IMR-90 (cell line): ENCODE measurements around the gene ARHGAP24. TPM values are rescaled to one million over a fixed set of nuclear protein-coding genes. Genes with fewer than 3 reads are reported as not detected.

Source experiments
- ATAC-seq: fragments of 200-7000 bp; cut with Tn5 transposase; 2 replicates; pipeline ENCODE4 v1.9.1; 2020; ENCODE audit warnings: low read depth, mild to moderate bottlenecking, moderate library complexity
- BruUV-seq: library from RNA; stranded (reverse); fragments of 400-500 nt; replicated peaks from 2 replicates; lab custom pipeline; 2021; lab: Mats Ljungman, UMichigan
- CTCF ChIA-PET: fragments of 300-600 bp; formaldehyde crosslinking; extraction: SDS; loops from one replicate; lab custom pipeline; 2021; ENCODE audit warnings: antibody characterized with exemption; lab: Yijun Ruan, JAX
- POLR2A ChIA-PET: fragments of 300-600 bp; sonication (Branson Sonifier 250); formaldehyde crosslinking; loops from one replicate; lab custom pipeline; 2022; ENCODE audit warnings: antibody characterized with exemption; ENCODE audit not compliant: unreplicated experiment; lab: Charles Lee
- DNase-seq: peaks from one replicate; pipeline ENCODE4 v3.0.0; 2013
- H2AFZ ChIP-seq: replicated peaks from 2 replicates; pipeline ENCODE3; 2013; ENCODE audit warnings: low read length, mild to moderate bottlenecking; ENCODE audit not compliant: poor library complexity
- H2AK5ac ChIP-seq: 2 replicates; pipeline ENCODE4 v1.6.1; 2013; ENCODE audit warnings: low read depth, low read length, inconsistent platforms
- H2AK9ac ChIP-seq: replicated peaks from 2 replicates; pipeline ENCODE3; 2013; ENCODE audit warnings: mild to moderate bottlenecking, low read depth, low read length, moderate library complexity; ENCODE audit not compliant: poor library complexity
- H2BK120ac ChIP-seq: 2 replicates; pipeline ENCODE4 v1.6.1; 2013; ENCODE audit warnings: low read depth, low read length, inconsistent platforms
- H2BK15ac ChIP-seq: 3 replicates; pipeline ENCODE4 v1.6.1; 2013; ENCODE audit warnings: low read depth, low read length, inconsistent platforms
- H2BK20ac ChIP-seq: 2 replicates; pipeline ENCODE4 v1.6.1; 2013; ENCODE audit warnings: low read depth, mild to moderate bottlenecking, inconsistent platforms, low read length, moderate library complexity
- H2BK5ac ChIP-seq: 2 replicates; pipeline ENCODE4 v1.6.1; 2013; ENCODE audit warnings: mild to moderate bottlenecking, low read depth, low read length, inconsistent platforms; ENCODE audit not compliant: poor library complexity, severe bottlenecking
- H3K14ac ChIP-seq: replicated peaks from 2 replicates; pipeline ENCODE4 v1.6.1; 2013; ENCODE audit warnings: low read depth, low read length, inconsistent platforms
- H3K18ac ChIP-seq: 2 replicates; pipeline ENCODE4 v1.6.1; 2013; ENCODE audit warnings: low read depth, low read length, control low read depth
- H3K23ac ChIP-seq: 2 replicates; pipeline ENCODE4 v1.6.1; 2013; ENCODE audit warnings: low read depth, low read length, inconsistent platforms
- H3K27ac ChIP-seq: 2 replicates; pipeline ENCODE4 v1.5.1; 2013; ENCODE audit warnings: mild to moderate bottlenecking, control low read depth, low read length; ENCODE audit not compliant: insufficient read depth
- H3K27me3 ChIP-seq: 2 replicates; pipeline ENCODE4 v1.6.1; 2013; ENCODE audit warnings: low read length; ENCODE audit not compliant: control insufficient read depth, insufficient read depth
- H3K36me3 ChIP-seq: 2 replicates; pipeline ENCODE4 v1.6.1; 2013; ENCODE audit warnings: low read length, mixed read lengths; ENCODE audit not compliant: control insufficient read depth, insufficient read depth
- H3K4ac ChIP-seq: 2 replicates; pipeline ENCODE4 v1.6.1; 2013; ENCODE audit warnings: low read depth, low read length, inconsistent platforms
- H3K4me1 ChIP-seq: 2 replicates; pipeline ENCODE4 v1.6.1; 2013; ENCODE audit warnings: low read length, mixed read lengths; ENCODE audit not compliant: control insufficient read depth, insufficient read depth
- H3K4me2 ChIP-seq: 2 replicates; pipeline ENCODE4 v1.6.1; 2013; ENCODE audit warnings: low read depth, mild to moderate bottlenecking, control low read depth, low read length, moderate library complexity
- H3K4me3 ChIP-seq: 2 replicates; pipeline ENCODE4 v1.5.1; 2013; ENCODE audit warnings: low read depth, mild to moderate bottlenecking, control low read depth, low read length, moderate library complexity; ENCODE audit not compliant: insufficient read depth
- H3K56ac ChIP-seq: 2 replicates; pipeline ENCODE4 v1.6.1; 2013; ENCODE audit warnings: low read length, inconsistent platforms; ENCODE audit not compliant: insufficient read depth; ENCODE audit errors: extremely low read depth
- H3K79me1 ChIP-seq, 2 experiments: 2 replicates each; pipeline ENCODE4 v1.6.1; 2013; ENCODE audit warnings: low read length in 2 of 2, inconsistent platforms in 1 of 2, low read depth in 1 of 2
- H3K9ac ChIP-seq: 2 replicates; pipeline ENCODE4 v1.6.1; 2013; ENCODE audit warnings: low read depth, low read length, control low read depth
- H3K9me1 ChIP-seq: 2 replicates; pipeline ENCODE4 v1.6.1; 2013; ENCODE audit warnings: low read length, inconsistent platforms; ENCODE audit not compliant: insufficient read depth
- H3K9me3 ChIP-seq: 2 replicates; pipeline ENCODE4 v1.6.1; 2013; ENCODE audit warnings: low read length; ENCODE audit not compliant: control insufficient read depth, insufficient read depth
- H4K20me1 ChIP-seq: 2 replicates; pipeline ENCODE4 v1.6.1; 2013; ENCODE audit warnings: low read length, inconsistent platforms; ENCODE audit not compliant: insufficient read depth
- H4K5ac ChIP-seq: 2 replicates; pipeline ENCODE4 v1.6.1; 2013; ENCODE audit warnings: mild to moderate bottlenecking, low read depth, low read length, control low read depth
- H4K8ac ChIP-seq, 2 experiments: 2 replicates each; pipeline ENCODE4 v1.6.1; 2013; ENCODE audit warnings: low read depth in 2 of 2, low read length in 2 of 2, control low read depth in 1 of 2, inconsistent platforms in 1 of 2
- H4K91ac ChIP-seq: 2 replicates; pipeline ENCODE4 v1.6.1; 2013; ENCODE audit warnings: low read depth, low read length, inconsistent platforms; ENCODE audit not compliant: insufficient read depth
- BHLHE40 ChIP-seq: fragments of 150-350 bp; IDR thresholded peaks from 2 replicates; pipeline ENCODE4 v1.6.1; 2016; ENCODE audit warnings: mild to moderate bottlenecking, low read depth, low read length
- CEBPB ChIP-seq: IDR thresholded peaks from 2 replicates; pipeline ENCODE4 v1.6.1; 2012; ENCODE audit warnings: low read depth, low read length, improper control_type of control experiment
- CHD1 ChIP-seq: IDR thresholded peaks from 2 replicates; pipeline ENCODE4 v1.6.1; 2012; ENCODE audit warnings: low read depth, low read length, improper control_type of control experiment
- FOS ChIP-seq: fragments of 150-350 bp; IDR thresholded peaks from 2 replicates; pipeline ENCODE4 v1.6.1; 2016; ENCODE audit warnings: low read depth, low read length
- MAFK ChIP-seq: IDR thresholded peaks from 2 replicates; pipeline ENCODE4 v1.6.1; 2012; ENCODE audit warnings: low read depth, low read length, improper control_type of control experiment
- MAZ ChIP-seq: IDR thresholded peaks from 2 replicates; pipeline ENCODE4 v1.6.1; 2012; ENCODE audit warnings: low read depth, mild to moderate bottlenecking, low read length, improper control_type of control experiment, moderate library complexity, borderline replicate concordance
- MXI1 ChIP-seq: IDR thresholded peaks from 2 replicates; pipeline ENCODE4 v1.6.1; 2012; ENCODE audit warnings: low read depth, mild to moderate bottlenecking, low read length, moderate library complexity, borderline replicate concordance
- NFE2L2 ChIP-seq: fragments of 150-350 bp; IDR thresholded peaks from 2 replicates; pipeline ENCODE4 v1.6.1; 2016; ENCODE audit warnings: low read depth, mild to moderate bottlenecking, low read length
- POLR2A ChIP-seq: IDR thresholded peaks from 2 replicates; pipeline ENCODE4 v1.6.1; 2012; ENCODE audit warnings: mild to moderate bottlenecking, low read depth, low read length
- RAD21 ChIP-seq: IDR thresholded peaks from 2 replicates; pipeline ENCODE4 v1.6.1; 2012; ENCODE audit warnings: low read length, improper control_type of control experiment
- RCOR1 ChIP-seq: IDR thresholded peaks from 2 replicates; pipeline ENCODE4 v1.6.1; 2012; ENCODE audit warnings: mild to moderate bottlenecking, low read length, improper control_type of control experiment; ENCODE audit not compliant: insufficient replicate concordance
- RFX5 ChIP-seq: IDR thresholded peaks from 2 replicates; pipeline ENCODE4 v1.8.0; 2012; ENCODE audit warnings: low read depth, mild to moderate bottlenecking, low read length, moderate library complexity
- SMC3 ChIP-seq: fragments of 150-350 bp; IDR thresholded peaks from 2 replicates; pipeline ENCODE4 v1.6.1; 2016; ENCODE audit warnings: low read depth, mild to moderate bottlenecking, antibody characterized with exemption, low read length, moderate library complexity
- dilution Hi-C: fragments of 300-500 bp; cut with HindIII; formaldehyde crosslinking; loops from one replicate; pipeline ENCODE4 v1.14.3; 2018; ENCODE audit warnings: low sequenced_read_pairs; ENCODE audit not compliant: unreplicated experiment
- in situ Hi-C: fragments of 300-500 bp; cut with MboI; formaldehyde crosslinking; loops from 3 replicates; pipeline ENCODE4 v1.14.3; 2019; ENCODE audit warnings: low sequenced_read_pairs, inconsistent platforms, mixed read lengths
- intact Hi-C: fragments of 100-400 bp; cut with micrococcal nuclease; formaldehyde crosslinking; loops from 2 replicates; pipeline ENCODE4 v1.10.0; 2022
- polyA plus RNA-seq, 3 experiments: library from polyadenylated mRNA; depleted of rRNA; stranded (reverse); fragments of >200 nt; gene quantifications; 2 replicates each; pipeline ENCODE4 v1.2.3, GENCODE V29; 2012; ENCODE audit warnings: low replicate concordance in 1 of 3
- total RNA-seq: library from RNA; depleted of rRNA; stranded (reverse); fragments of >200 nt; gene quantifications from 2 replicates; pipeline ENCODE4 v1.2.3, GENCODE V29; 2012
- TF ChIP-seq, protein P1 (sequence below): fragments of 150-350 bp; IDR thresholded peaks from 2 replicates; pipeline ENCODE4 v1.6.1; 2017; ENCODE audit warnings: mild to moderate bottlenecking, antibody characterized with exemption, low read length, low read depth
- TF ChIP-seq, protein P2 (sequence below): conservative IDR thresholded peaks from 2 replicates; pipeline ENCODE4 v1.5.1; 2012; ENCODE audit warnings: mild to moderate bottlenecking, low read depth, low read length, improper control_type of control experiment
- TF ChIP-seq, protein P3 (sequence below): fragments of 150-350 bp; IDR thresholded peaks from 2 replicates; pipeline ENCODE4 v1.6.1; 2016; ENCODE audit warnings: low read depth, mild to moderate bottlenecking, low read length, moderate library complexity, borderline replicate concordance

Gene ARHGAP24
- total and polyA plus RNA-seq, 2 of the 4 experiments (the other 2 are of a cell fraction) = 11.9 to 24.0 TPM

DNA sequence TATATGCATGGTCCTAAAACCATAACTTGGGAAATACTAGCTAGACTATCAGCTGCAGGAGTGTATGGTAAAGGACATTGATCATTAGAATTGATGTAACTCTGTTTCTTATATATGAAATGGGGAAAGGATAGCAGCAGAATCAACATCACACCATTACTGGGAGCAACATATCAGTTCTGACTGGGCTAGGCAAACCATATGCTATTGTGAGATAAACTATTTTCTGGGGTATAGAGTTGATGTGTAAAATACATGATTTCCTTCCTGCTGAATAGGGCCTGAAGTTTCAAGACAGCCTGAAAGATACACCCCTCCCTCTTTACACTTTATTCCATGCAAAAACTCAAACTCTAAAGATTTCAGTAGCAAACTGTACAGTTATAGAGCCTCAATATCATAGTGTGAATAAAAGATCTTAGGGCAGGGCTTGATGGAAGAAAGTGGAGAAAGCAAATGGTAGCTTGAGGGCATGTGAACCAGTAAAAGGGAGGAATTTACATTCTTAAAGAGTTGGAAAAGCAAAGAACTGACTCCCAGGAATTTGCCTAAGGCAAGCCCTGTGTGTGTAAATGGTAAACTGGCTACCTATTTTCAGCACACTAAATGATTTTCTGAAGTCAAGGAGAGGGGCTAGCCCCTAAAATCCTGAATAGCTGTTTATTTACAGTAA is 480.8 kb downstream of the ARHGAP24 start:
- Histone ChIP-seq H2BK15ac (no peak overlapping the region), H3K27ac (no peak overlapping the region), H3K4me1 (0 out of 2 replicates have a peak, but pooled peaks cover 2% of the 10 kb centered on the region), H2BK5ac (no peak overlapping the region), H3K36me3 (no peaks in the 10 kb centered on the region), H3K4me2 (no peak overlapping the region), H2BK120ac (no peak overlapping the region), H3K23ac (no peak overlapping the region), H2BK20ac (no peak overlapping the region), H3K4ac (no peak overlapping the region), H2AK9ac (no peak overlapping the region), H3K56ac (no peak overlapping the region), H3K9ac (no peak overlapping the region), H3K9me1 (no peaks in the 10 kb centered on the region), H3K4me3 (no peak overlapping the region), H2AFZ (no peak overlapping the region), H4K91ac (no peak overlapping the region), H4K8ac (no peak overlapping the region), H3K14ac (no peak overlapping the region), H3K27me3 (no peaks in the 10 kb centered on the region), H3K9me3 (no peaks in the 10 kb centered on the region), H3K79me1 (peaks cover 10 to 21% of the 10 kb centered on the region in 2 experiments; a peak in 3 of 4 replicates), H4K5ac (no peak overlapping the region), H3K18ac (no peak overlapping the region), H4K20me1 (no peaks in the 10 kb centered on the region), H2AK5ac (no peak overlapping the region)
- intact Hi-C loops (no loop called here), in situ Hi-C loops (no loop called here), dilution Hi-C loops (no loop called here)
- ChIA-PET POLR2A (no interaction called here), CTCF (interaction anchor here (1.2 kb wide), 1 partner anchor 9 kb away, joined by 4 read pairs; no protein-coding TSS in a partner anchor)
- ATAC-seq (peak; percentile 64), DNase-seq (peak; percentile 18)
- TF ChIP-seq MAFK = no peak
- TF ChIP-seq RFX5 = no peak
- TF ChIP-seq, protein P1, sequence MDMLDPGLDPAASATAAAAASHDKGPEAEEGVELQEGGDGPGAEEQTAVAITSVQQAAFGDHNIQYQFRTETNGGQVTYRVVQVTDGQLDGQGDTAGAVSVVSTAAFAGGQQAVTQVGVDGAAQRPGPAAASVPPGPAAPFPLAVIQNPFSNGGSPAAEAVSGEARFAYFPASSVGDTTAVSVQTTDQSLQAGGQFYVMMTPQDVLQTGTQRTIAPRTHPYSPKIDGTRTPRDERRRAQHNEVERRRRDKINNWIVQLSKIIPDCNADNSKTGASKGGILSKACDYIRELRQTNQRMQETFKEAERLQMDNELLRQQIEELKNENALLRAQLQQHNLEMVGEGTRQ = no peak
- no peak for TF ChIP-seq MAZ
- TF ChIP-seq, protein P2, sequence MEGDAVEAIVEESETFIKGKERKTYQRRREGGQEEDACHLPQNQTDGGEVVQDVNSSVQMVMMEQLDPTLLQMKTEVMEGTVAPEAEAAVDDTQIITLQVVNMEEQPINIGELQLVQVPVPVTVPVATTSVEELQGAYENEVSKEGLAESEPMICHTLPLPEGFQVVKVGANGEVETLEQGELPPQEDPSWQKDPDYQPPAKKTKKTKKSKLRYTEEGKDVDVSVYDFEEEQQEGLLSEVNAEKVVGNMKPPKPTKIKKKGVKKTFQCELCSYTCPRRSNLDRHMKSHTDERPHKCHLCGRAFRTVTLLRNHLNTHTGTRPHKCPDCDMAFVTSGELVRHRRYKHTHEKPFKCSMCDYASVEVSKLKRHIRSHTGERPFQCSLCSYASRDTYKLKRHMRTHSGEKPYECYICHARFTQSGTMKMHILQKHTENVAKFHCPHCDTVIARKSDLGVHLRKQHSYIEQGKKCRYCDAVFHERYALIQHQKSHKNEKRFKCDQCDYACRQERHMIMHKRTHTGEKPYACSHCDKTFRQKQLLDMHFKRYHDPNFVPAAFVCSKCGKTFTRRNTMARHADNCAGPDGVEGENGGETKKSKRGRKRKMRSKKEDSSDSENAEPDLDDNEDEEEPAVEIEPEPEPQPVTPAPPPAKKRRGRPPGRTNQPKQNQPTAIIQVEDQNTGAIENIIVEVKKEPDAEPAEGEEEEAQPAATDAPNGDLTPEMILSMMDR = no peak
- TF ChIP-seq RCOR1 = no peak
- TF ChIP-seq CHD1 = no peak
- no peak for TF ChIP-seq POLR2A
- no peak for TF ChIP-seq RAD21
- no peak for TF ChIP-seq MXI1
- no peak for TF ChIP-seq CEBPB
- no peak for TF ChIP-seq NFE2L2
- TF ChIP-seq, protein P3, sequence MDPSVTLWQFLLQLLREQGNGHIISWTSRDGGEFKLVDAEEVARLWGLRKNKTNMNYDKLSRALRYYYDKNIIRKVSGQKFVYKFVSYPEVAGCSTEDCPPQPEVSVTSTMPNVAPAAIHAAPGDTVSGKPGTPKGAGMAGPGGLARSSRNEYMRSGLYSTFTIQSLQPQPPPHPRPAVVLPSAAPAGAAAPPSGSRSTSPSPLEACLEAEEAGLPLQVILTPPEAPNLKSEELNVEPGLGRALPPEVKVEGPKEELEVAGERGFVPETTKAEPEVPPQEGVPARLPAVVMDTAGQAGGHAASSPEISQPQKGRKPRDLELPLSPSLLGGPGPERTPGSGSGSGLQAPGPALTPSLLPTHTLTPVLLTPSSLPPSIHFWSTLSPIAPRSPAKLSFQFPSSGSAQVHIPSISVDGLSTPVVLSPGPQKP = no peak
- TF ChIP-seq FOS = no peak
- no peak for TF ChIP-seq SMC3
- TF ChIP-seq BHLHE40 = no peak
- BruUV-seq = no TSS peak
